ENCODE measurements around the gene ZSWIM1. TPM values are rescaled to one million over a fixed set of nuclear protein-coding genes. Genes with fewer than 3 reads are reported as not detected.

ZSWIM1 gene
- total and polyA plus RNA-seq, 2 of the 13 experiments (the other 11 are each of a cell fraction or from before 2014, with no cell fraction given), result 9.5 to 11.7 TPM

GRCh38 chr20:45919542-45920399, 38.7 kb downstream of the ZSWIM1 start (continued):
- TF ChIP-seq AHDC1 (CRISPR knock-in tag; IDR thresholded peaks at IDR 0.05; ENCODE audit: borderline replicate concordance) (peak; percentile 60; the same call in 1 of the 2 replicates), HOXA3 (CRISPR knock-in tag; IDR thresholded peaks at IDR 0.05) (peak; percentile 51; the same call in 1 of the 2 replicates), ZNF331 (CRISPR knock-in tag; IDR thresholded peaks at IDR 0.05) (0 out of 2 replicates have a peak, but pooled peaks have one; percentile 18), FOXK1 (CRISPR knock-in tag; IDR thresholded peaks at IDR 0.05; ENCODE audit: borderline replicate concordance, low read depth) (peak; percentile 97; the same call in 1 of the 2 replicates), ELF3 (CRISPR knock-in tag; IDR thresholded peaks at IDR 0.05) (peak; percentile 97), TAF1 (CRISPR knock-in tag; IDR thresholded peaks at IDR 0.05) (0 out of 2 replicates have a peak, but pooled peaks have one; percentile 1), ZNF292 (CRISPR knock-in tag; IDR thresholded peaks at IDR 0.05; ENCODE audit: borderline replicate concordance, low read depth) (peak; percentile 80; the same call in 1 of the 2 replicates), ZNF12 (CRISPR knock-in tag; IDR thresholded peaks at IDR 0.05) (0 out of 2 replicates have a peak, but pooled peaks have one; percentile 20), ZNF646 (CRISPR knock-in tag; IDR thresholded peaks at IDR 0.05) (no peak), BCL6 (CRISPR knock-in tag; IDR thresholded peaks at IDR 0.05) (peak; percentile 24; the same call in 1 of the 2 replicates), FOXO1 (CRISPR knock-in tag; IDR thresholded peaks at IDR 0.05) (peak; percentile 87; the same call in 1 of the 2 replicates), HNF4A (CRISPR knock-in tag; IDR thresholded peaks at IDR 0.05) (0 out of 2 replicates have a peak, but pooled peaks have one; percentile 19), RXRB (CRISPR knock-in tag; IDR thresholded peaks at IDR 0.05; ENCODE audit: borderline replicate concordance) (peak; percentile 59; the same call in 1 of the 2 replicates), FOXK2 (IDR thresholded peaks at IDR 0.05) (peak; percentile 70), TGIF2 (CRISPR knock-in tag; IDR thresholded peaks at IDR 0.05) (no peak), TFAP4 (IDR thresholded peaks at IDR 0.05; ENCODE audit: borderline replicate concordance, low read depth) (peak; percentile 97)
